Measurements from ENCODE around the gene ZNF77. TPM values are rescaled to one million over a fixed set of nuclear protein-coding genes. Genes with fewer than 3 reads are reported as not detected.

Gene ZNF77
- polyA plus RNA-seq, 1 donor from 2014 or later: 13.0 TPM

DNA sequence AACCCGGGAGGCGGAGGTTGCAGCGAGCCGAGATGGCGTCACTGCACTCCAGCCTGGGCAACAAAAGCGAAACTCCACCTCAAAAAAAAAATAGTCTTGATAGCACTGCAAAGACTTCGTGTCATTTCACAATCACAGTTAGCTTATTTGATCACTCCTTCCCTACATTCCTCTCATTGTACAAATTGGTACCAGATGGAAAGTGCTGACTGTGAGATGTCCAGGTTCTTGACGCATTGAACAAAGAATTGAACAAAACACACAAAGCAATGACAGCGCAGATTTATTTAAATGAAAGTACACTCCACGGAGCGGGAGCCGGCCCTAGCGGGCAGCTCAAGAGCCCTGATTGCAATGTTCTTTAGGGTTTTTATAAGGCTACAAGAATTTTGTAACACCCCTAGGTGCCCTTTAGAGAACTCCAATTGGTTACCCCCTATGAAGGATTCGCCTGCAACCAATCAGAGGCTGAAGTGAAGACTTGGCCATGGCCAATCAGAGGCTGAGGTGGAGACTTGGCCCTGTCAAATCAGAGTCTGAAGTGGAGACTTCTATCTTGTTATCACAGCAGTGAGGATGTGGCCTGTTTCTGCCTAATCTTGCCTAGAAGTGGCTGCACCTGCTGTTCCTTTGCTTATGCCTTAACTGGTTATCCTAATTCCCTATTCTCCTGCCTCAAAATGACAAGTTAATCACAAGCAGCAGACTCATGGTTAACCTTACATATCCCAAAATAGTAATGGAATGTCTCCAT is 60.9 kb downstream of the ZNF77 start:
- Histone ChIP-seq H3K27me3 (ENCODE audit: insufficient read depth, low read depth, low read length) (no peaks in the 10 kb centered on the region), H3F3A (ENCODE audit: insufficient read depth, low read length, poor library complexity, severe bottlenecking) (no peaks in the 10 kb centered on the region), H3K4me3 (ENCODE audit: low read length) (no peak overlapping the region), H4K20me1 (ENCODE audit: insufficient read depth) (no peaks in the 10 kb centered on the region), H3K4me2 (ENCODE audit: low read length) (no peak overlapping the region), H3K27ac (ENCODE audit: low read length) (no peak overlapping the region), H3K9me2 (ENCODE audit: insufficient read depth, low read length) (no peaks in the 10 kb centered on the region), H3K9ac (ENCODE audit: low read length) (no peak overlapping the region), H3K79me2 (replicated peaks; ENCODE audit: insufficient read depth, low read length) (no peaks in the 10 kb centered on the region), H2AFZ (ENCODE audit: low read depth, low read length) (no peak overlapping the region), H3K9me3 (ENCODE audit: low read length) (peaks cover 2% of the 10 kb centered on the region), H3K36me3 (ENCODE audit: insufficient read depth, low read length) (no peaks in the 10 kb centered on the region)
- TF ChIP-seq TAF1 (IDR thresholded peaks at IDR 0.05; ENCODE audit: low read depth): no peak
- no peak for TF ChIP-seq SMC3 (conservative IDR thresholded peaks at IDR 0.05; ENCODE audit: poor library complexity)
- no peak for TF ChIP-seq EP300 (conservative IDR thresholded peaks at IDR 0.05; ENCODE audit: poor library complexity, severe bottlenecking)
- TF ChIP-seq POLR2AphosphoS5 (IDR thresholded peaks at IDR 0.05): no peak
- TF ChIP-seq, protein P1, sequence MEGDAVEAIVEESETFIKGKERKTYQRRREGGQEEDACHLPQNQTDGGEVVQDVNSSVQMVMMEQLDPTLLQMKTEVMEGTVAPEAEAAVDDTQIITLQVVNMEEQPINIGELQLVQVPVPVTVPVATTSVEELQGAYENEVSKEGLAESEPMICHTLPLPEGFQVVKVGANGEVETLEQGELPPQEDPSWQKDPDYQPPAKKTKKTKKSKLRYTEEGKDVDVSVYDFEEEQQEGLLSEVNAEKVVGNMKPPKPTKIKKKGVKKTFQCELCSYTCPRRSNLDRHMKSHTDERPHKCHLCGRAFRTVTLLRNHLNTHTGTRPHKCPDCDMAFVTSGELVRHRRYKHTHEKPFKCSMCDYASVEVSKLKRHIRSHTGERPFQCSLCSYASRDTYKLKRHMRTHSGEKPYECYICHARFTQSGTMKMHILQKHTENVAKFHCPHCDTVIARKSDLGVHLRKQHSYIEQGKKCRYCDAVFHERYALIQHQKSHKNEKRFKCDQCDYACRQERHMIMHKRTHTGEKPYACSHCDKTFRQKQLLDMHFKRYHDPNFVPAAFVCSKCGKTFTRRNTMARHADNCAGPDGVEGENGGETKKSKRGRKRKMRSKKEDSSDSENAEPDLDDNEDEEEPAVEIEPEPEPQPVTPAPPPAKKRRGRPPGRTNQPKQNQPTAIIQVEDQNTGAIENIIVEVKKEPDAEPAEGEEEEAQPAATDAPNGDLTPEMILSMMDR (IDR thresholded peaks at IDR 0.05; ENCODE audit: poor library complexity, severe bottlenecking): no peak
- TF ChIP-seq, protein P2, sequence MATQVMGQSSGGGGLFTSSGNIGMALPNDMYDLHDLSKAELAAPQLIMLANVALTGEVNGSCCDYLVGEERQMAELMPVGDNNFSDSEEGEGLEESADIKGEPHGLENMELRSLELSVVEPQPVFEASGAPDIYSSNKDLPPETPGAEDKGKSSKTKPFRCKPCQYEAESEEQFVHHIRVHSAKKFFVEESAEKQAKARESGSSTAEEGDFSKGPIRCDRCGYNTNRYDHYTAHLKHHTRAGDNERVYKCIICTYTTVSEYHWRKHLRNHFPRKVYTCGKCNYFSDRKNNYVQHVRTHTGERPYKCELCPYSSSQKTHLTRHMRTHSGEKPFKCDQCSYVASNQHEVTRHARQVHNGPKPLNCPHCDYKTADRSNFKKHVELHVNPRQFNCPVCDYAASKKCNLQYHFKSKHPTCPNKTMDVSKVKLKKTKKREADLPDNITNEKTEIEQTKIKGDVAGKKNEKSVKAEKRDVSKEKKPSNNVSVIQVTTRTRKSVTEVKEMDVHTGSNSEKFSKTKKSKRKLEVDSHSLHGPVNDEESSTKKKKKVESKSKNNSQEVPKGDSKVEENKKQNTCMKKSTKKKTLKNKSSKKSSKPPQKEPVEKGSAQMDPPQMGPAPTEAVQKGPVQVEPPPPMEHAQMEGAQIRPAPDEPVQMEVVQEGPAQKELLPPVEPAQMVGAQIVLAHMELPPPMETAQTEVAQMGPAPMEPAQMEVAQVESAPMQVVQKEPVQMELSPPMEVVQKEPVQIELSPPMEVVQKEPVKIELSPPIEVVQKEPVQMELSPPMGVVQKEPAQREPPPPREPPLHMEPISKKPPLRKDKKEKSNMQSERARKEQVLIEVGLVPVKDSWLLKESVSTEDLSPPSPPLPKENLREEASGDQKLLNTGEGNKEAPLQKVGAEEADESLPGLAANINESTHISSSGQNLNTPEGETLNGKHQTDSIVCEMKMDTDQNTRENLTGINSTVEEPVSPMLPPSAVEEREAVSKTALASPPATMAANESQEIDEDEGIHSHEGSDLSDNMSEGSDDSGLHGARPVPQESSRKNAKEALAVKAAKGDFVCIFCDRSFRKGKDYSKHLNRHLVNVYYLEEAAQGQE (IDR thresholded peaks at IDR 0.05; ENCODE audit: borderline replicate concordance): no peak
- TF ChIP-seq MXI1 (conservative IDR thresholded peaks at IDR 0.05; ENCODE audit: poor library complexity, severe bottlenecking): no peak
- no peak for TF ChIP-seq EZH2 (IDR thresholded peaks at IDR 0.05; ENCODE audit: borderline replicate concordance, insufficient read depth, low read length, poor library complexity, severe bottlenecking)
- TF ChIP-seq RAD21 (conservative IDR thresholded peaks at IDR 0.05): no peak

Other genes starting within 250 kb of the ZNF77 start
- gene GNG7, start 242.3 kb downstream of the ZNF77 start, polyA plus RNA-seq: 3.0 and 3.6 TPM in 2 replicates
- gene DIRAS1, start 223.6 kb downstream of the ZNF77 start, polyA plus RNA-seq: 39.8 and 59.1 TPM in 2 replicates
- 56.4 and 72.8 TPM in 2 replicates for gene SLC39A3, start 205.0 kb downstream of the ZNF77 start, polyA plus RNA-seq
- 80.6 and 93.4 TPM in 2 replicates for gene SGTA, start 161.7 kb downstream of the ZNF77 start, polyA plus RNA-seq
- 102 and 113 TPM in 2 replicates for gene THOP1, start 159.5 kb downstream of the ZNF77 start, polyA plus RNA-seq
- gene ZNF554, start 125.1 kb downstream of the ZNF77 start, polyA plus RNA-seq: 22.5 and 24.0 TPM in 2 replicates
- 6.5 and 8.6 TPM in 2 replicates for gene ZNF555, start 103.5 kb downstream of the ZNF77 start, polyA plus RNA-seq
- 0.14 and 0.28 TPM in 2 replicates for gene ZNF556, start 77.6 kb downstream of the ZNF77 start, polyA plus RNA-seq
- 3.0 and 5.8 TPM in 2 replicates for gene ZNF57, start 44.0 kb downstream of the ZNF77 start, polyA plus RNA-seq
- 4.0 and 5.7 TPM in 2 replicates for gene TLE6, start 32.6 kb upstream of the ZNF77 start, polyA plus RNA-seq
- 7.0 and 9.6 TPM in 2 replicates for gene TLE2, start 84.3 kb upstream of the ZNF77 start, polyA plus RNA-seq
- 153 and 177 TPM in 2 replicates for gene TLE5, start 117.5 kb upstream of the ZNF77 start, polyA plus RNA-seq
- gene GNA11, start 149.4 kb upstream of the ZNF77 start, polyA plus RNA-seq: 28.3 and 30.4 TPM in 2 replicates
- gene GNA15, start 191.1 kb upstream of the ZNF77 start, polyA plus RNA-seq: not detected in 2 replicates
- gene S1PR4, start 233.8 kb upstream of the ZNF77 start, polyA plus RNA-seq: not detected in 2 replicates
- 21.1 and 23.5 TPM in 2 replicates for gene NCLN, start 241.0 kb upstream of the ZNF77 start, polyA plus RNA-seq